ENCODE measurements around the gene TMED5. TPM values are rescaled to one million over a fixed set of nuclear protein-coding genes. Genes with fewer than 3 reads are reported as not detected.

The TMED5 gene
- polyA plus RNA-seq, 3 donors: 30.0 to 75.8 (median 62.8) TPM

- Histone ChIP-seq H3K4me2 (replicated peaks; ENCODE audit: extremely low read depth, low read length, poor library complexity, severe bottlenecking) (no peak overlapping the region), H3K9me3 (replicated peaks in 1 of 2; ENCODE audit: control insufficient read depth in 1 of 2, insufficient read depth in 1 of 2, low read length in 2 of 2) (no peaks in the 10 kb centered on the region), H4K20me1 (ENCODE audit: insufficient read depth, low read length) (no peaks in the 10 kb centered on the region), H3K79me2 (ENCODE audit: insufficient read depth, low read length) (no peaks in the 10 kb centered on the region), H3K4me1 (ENCODE audit: control insufficient read depth in 1 of 2, insufficient read depth in 2 of 2, low read length in 2 of 2) (no peaks in the 10 kb centered on the region), H3K27ac (ENCODE audit: low read depth in 1 of 2, low read length in 2 of 2) (no peak overlapping the region), H3K27me3 (ENCODE audit: control insufficient read depth in 2 of 2, insufficient read depth in 2 of 2, low read length in 2 of 2) (no peaks in the 10 kb centered on the region), H3K4me3 (replicated peaks in 1 of 3; ENCODE audit: low read depth in 2 of 3, low read length in 3 of 3) (no peak overlapping the region), H3K9ac (ENCODE audit: insufficient read depth, low read length, poor library complexity, severe bottlenecking) (no peak overlapping the region), H3K36me3 (replicated peaks in 1 of 2; ENCODE audit: control insufficient read depth in 1 of 2, insufficient read depth in 2 of 2, low read length in 2 of 2) (peaks cover 33 to 73% of the 10 kb centered on the region in 2 donors), H2AFZ (ENCODE audit: insufficient read depth, low read depth, low read length, poor library complexity, severe bottlenecking) (no peak overlapping the region)
- DNase-seq: no peak
- intact Hi-C loops (cut with micrococcal nuclease): no loop called here
- TF ChIP-seq, protein P1, sequence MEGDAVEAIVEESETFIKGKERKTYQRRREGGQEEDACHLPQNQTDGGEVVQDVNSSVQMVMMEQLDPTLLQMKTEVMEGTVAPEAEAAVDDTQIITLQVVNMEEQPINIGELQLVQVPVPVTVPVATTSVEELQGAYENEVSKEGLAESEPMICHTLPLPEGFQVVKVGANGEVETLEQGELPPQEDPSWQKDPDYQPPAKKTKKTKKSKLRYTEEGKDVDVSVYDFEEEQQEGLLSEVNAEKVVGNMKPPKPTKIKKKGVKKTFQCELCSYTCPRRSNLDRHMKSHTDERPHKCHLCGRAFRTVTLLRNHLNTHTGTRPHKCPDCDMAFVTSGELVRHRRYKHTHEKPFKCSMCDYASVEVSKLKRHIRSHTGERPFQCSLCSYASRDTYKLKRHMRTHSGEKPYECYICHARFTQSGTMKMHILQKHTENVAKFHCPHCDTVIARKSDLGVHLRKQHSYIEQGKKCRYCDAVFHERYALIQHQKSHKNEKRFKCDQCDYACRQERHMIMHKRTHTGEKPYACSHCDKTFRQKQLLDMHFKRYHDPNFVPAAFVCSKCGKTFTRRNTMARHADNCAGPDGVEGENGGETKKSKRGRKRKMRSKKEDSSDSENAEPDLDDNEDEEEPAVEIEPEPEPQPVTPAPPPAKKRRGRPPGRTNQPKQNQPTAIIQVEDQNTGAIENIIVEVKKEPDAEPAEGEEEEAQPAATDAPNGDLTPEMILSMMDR (IDR thresholded peaks at IDR 0.05): no peak
- H3K27me3 Mint-ChIP-seq (ENCODE audit: low read depth in 3 of 3): no peaks in the 10 kb centered on the region
- 100% methylated on average over 1 of the region's 6 CpGs for WGBS (ENCODE audit: insufficient coverage)
- H3K36me3 Mint-ChIP-seq: peaks cover 26 to 39% of the 10 kb centered on the region in 2 donors
- H3K9me3 Mint-ChIP-seq: no peaks in the 10 kb centered on the region
- no peaks in the 10 kb centered on the region for H3K4me1 Mint-ChIP-seq
- no peak overlapping the region for H3K4me3 Mint-ChIP-seq
- H3K27ac Mint-ChIP-seq: no peak overlapping the region
Observed at GRCh38 chr1:93205892-93206566, 25.8 kb upstream of the TMED5 start.

DNA sequence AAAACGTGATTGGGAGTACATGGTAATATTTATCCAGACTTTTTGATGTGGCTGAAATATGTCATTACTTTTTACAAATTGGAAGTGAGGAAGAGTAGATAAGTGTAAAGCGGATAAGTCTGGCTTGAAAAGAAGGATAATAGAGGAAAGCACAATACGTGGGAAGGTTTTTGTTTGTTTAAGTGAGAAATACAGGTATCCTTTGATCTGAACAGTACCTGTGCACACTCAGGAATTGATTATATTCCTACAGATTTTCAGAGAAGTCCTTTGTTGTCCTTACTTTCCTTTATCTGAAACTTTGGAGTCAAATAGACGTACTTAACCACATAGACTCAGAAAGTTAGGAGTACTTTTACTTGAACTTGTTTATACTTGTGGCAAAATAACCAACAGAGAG is 20.5 kb upstream of the TMED5 start:
- no peak for DNase-seq
- Mint-ChIP-seq H3K27me3 (ENCODE audit: low read depth in 3 of 3) (no peaks in the 10 kb centered on the region), H3K36me3 (peaks cover 28 to 48% of the 10 kb centered on the region in 2 donors), H3K9me3 (no peaks in the 10 kb centered on the region), H3K4me1 (no peaks in the 10 kb centered on the region), H3K4me3 (no peak overlapping the region), H3K27ac (no peak overlapping the region)
- H3K27ac ChIP-seq (ENCODE audit: low read depth in 1 of 2, low read length in 2 of 2): no peak overlapping the region
- no peaks in the 10 kb centered on the region for H3K27me3 ChIP-seq (ENCODE audit: control insufficient read depth in 2 of 2, insufficient read depth in 2 of 2, low read length in 2 of 2)
- no peaks in the 10 kb centered on the region for H3K79me2 ChIP-seq (ENCODE audit: insufficient read depth, low read length)
- no peak overlapping the region for H3K4me3 ChIP-seq (replicated peaks in 1 of 3; ENCODE audit: low read depth in 2 of 3, low read length in 3 of 3)
- no peak overlapping the region for H3K4me2 ChIP-seq (replicated peaks; ENCODE audit: extremely low read depth, low read length, poor library complexity, severe bottlenecking)
- H3K9ac ChIP-seq (ENCODE audit: insufficient read depth, low read length, poor library complexity, severe bottlenecking): no peak overlapping the region
- no peaks in the 10 kb centered on the region for H4K20me1 ChIP-seq (ENCODE audit: insufficient read depth, low read length)
- H3K36me3 ChIP-seq (replicated peaks in 1 of 2; ENCODE audit: control insufficient read depth in 1 of 2, insufficient read depth in 2 of 2, low read length in 2 of 2): peaks cover 35 to 75% of the 10 kb centered on the region in 2 donors
- WGBS (ENCODE audit: insufficient coverage): 80% methylated on average over 1 of the region's 4 CpGs
- TF ChIP-seq, protein P1 (IDR thresholded peaks at IDR 0.05): no peak
- no peaks in the 10 kb centered on the region for H3K4me1 ChIP-seq (ENCODE audit: control insufficient read depth in 1 of 2, insufficient read depth in 2 of 2, low read length in 2 of 2)
- H2AFZ ChIP-seq (ENCODE audit: insufficient read depth, low read depth, low read length, poor library complexity, severe bottlenecking): no peak overlapping the region
- H3K9me3 ChIP-seq (replicated peaks in 1 of 2; ENCODE audit: control insufficient read depth in 1 of 2, insufficient read depth in 1 of 2, low read length in 2 of 2): no peaks in the 10 kb centered on the region
- intact Hi-C loops (cut with micrococcal nuclease): no loop called here
